Thyroid gland (tissue), 4 donors: ENCODE measurements around the gene BRIP1. TPM values are rescaled to one million over a fixed set of nuclear protein-coding genes. Genes with fewer than 3 reads are reported as not detected.

Experiments
- DNase-seq, 2 donors: peaks; one replicate each; pipeline ENCODE4 v3.0.0-alpha.2; 2019
- H3K27ac ChIP-seq, 3 donors: fragments of 200-600 bp; sonication (generic); 1 replicate in 2 of 3; 2 replicates in 1 of 3; pipeline ENCODE4 v1.5.1; 2016 to 2019; ENCODE audit warnings: mild to moderate bottlenecking in 1 of 3, moderate library complexity in 1 of 3
- H3K27me3 ChIP-seq: fragments of 200-600 bp; sonication (generic); one replicate; pipeline ENCODE4 v1.5.1; 2019
- H3K36me3 ChIP-seq, 2 donors: fragments of 200-600 bp; sonication (generic); one replicate each; pipeline ENCODE4 v1.5.1; 2016 to 2019
- H3K4me1 ChIP-seq, 2 donors: fragments of 200-600 bp; sonication (generic); one replicate each; pipeline ENCODE4 v1.5.1; 2017 to 2019
- H3K4me3 ChIP-seq, 3 donors: fragments of 200-600 bp; sonication (generic); replicated peaks in 1 of 3; 1 replicate in 2 of 3; 2 replicates in 1 of 3; pipeline ENCODE4 v1.5.1; 2016; ENCODE audit warnings: mild to moderate bottlenecking in 1 of 3
- H3K9me3 ChIP-seq: fragments of 200-600 bp; sonication (generic); one replicate; pipeline ENCODE4 v1.5.1; 2017
- CTCF ChIP-seq, 6 experiments: fragments of 200-600 bp in 3 of 6; fragments of 450-650 bp in 3 of 6; sonication (generic) in 3 of 6; IDR thresholded peaks; one replicate each; pipeline ENCODE4 v1.5.1; 2016 to 2019; ENCODE audit warnings: antibody characterized with exemption in 6 of 6, mild to moderate bottlenecking in 2 of 6, inconsistent platforms in 1 of 6, moderate library complexity in 1 of 6
- POLR2A ChIP-seq, 2 donors: fragments of 450-650 bp; IDR thresholded peaks; one replicate each; pipeline ENCODE4 v1.6.1; 2017; ENCODE audit warnings: antibody characterized with exemption in 2 of 2, mild to moderate bottlenecking in 2 of 2, moderate library complexity in 1 of 2
- WGBS, 2 donors: methylation state at CpG; one replicate each; pipeline ENCODE4 v1.1.5; 2017; 5-methylcytosine and 5-hydroxymethylcytosine counted together
- intact Hi-C: fragments of 100-400 bp; cut with DNase I; formaldehyde crosslinking; loops from one replicate; pipeline ENCODE4 v1.15.1; 2023
- total RNA-seq, 4 donors: library from RNA; depleted of rRNA; stranded (reverse); fragments of >200 nt; gene quantifications; one replicate each; pipeline ENCODE4 v1.2.3, GENCODE V29; 2016

Gene BRIP1
- total RNA-seq, 4 donors from 2014 or later: 0.40 TPM; not detected in 3

DNA sequence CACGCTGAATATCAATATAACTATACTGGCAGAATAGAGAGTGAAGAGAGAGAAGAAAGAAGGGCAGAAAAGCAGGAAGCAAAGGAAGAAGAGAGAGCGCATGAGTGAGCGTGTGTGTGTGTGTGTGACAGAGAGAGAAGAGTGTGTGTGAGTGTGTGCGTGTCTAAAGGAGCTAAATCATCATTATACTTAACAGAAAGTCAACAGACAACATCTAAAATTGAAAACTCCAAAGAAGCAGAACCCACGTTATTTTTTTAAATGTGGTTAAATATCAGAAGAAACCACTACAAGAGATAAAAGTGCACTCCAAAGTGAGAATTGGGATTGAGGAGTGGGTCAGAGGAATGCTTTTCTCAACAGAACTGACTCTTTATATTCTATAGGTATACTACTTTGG, 77.2 kb downstream of the BRIP1 start:
- intact Hi-C loops: no loop called here
- Histone ChIP-seq H3K27ac (no peak overlapping the region), H3K9me3 (no peaks in the 10 kb centered on the region), H3K4me3 (no peak overlapping the region), H3K4me1 (no peaks in the 10 kb centered on the region), H3K27me3 (no peaks in the 10 kb centered on the region), H3K36me3 (no peaks in the 10 kb centered on the region)
- TF ChIP-seq CTCF (IDR thresholded peaks at IDR 0.05): no peak
- TF ChIP-seq POLR2A (IDR thresholded peaks at IDR 0.05): no peak
- no peak for DNase-seq
- WGBS, 2 donors: 91 to 96% methylated on average over 5 of the region's 5 CpGs

GRCh38 chr17:61784510-61784909, 78.8 kb downstream of the BRIP1 start:
- H3K27ac ChIP-seq: no peak overlapping the region
- TF ChIP-seq CTCF (IDR thresholded peaks at IDR 0.05) (no peak), POLR2A (IDR thresholded peaks at IDR 0.05) (no peak)
- H3K36me3 ChIP-seq: no peaks in the 10 kb centered on the region
- no peak for DNase-seq
- no peaks in the 10 kb centered on the region for H3K4me1 ChIP-seq
- 93% methylated on average over 4 of the region's 4 CpGs for WGBS, 2 donors
- no peak overlapping the region for H3K4me3 ChIP-seq
- H3K9me3 ChIP-seq: no peaks in the 10 kb centered on the region
- intact Hi-C loops: no loop called here
- H3K27me3 ChIP-seq: no peaks in the 10 kb centered on the region

- no peaks in the 10 kb centered on the region for H3K9me3 ChIP-seq
- H3K36me3 ChIP-seq: no peaks in the 10 kb centered on the region
- H3K27ac ChIP-seq: no peak overlapping the region
- TF ChIP-seq POLR2A (IDR thresholded peaks at IDR 0.05): no peak
- TF ChIP-seq CTCF (IDR thresholded peaks at IDR 0.05): no peak
- no peak overlapping the region for H3K4me3 ChIP-seq
- intact Hi-C loops: no loop called here
- H3K4me1 ChIP-seq: no peaks in the 10 kb centered on the region
- DNase-seq: no peak
- no peaks in the 10 kb centered on the region for H3K27me3 ChIP-seq
These were observed 79.6 kb downstream of the BRIP1 start for GRCh38 chr17:61783556-61784304.

DNA sequence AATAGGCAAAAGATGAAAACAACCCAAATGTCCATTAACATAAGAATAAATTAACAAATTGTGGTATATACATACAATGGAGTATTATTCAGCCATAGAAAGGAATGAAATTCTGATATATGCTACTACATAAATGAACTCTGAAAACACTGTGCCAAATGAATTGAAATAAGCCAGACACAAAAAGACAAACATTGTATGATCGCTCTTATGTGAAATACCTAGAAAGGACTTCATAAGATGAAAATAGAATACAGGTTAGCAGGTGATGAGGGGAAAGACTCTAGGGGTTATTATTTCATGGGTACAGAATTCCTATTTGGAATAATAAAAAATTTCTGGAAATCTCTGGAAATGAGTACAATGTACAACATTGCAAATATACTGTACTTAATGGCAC, 80.2 kb downstream of the BRIP1 start:
- DNase-seq: no peak
- H3K27me3 ChIP-seq: no peaks in the 10 kb centered on the region
- WGBS, 2 donors: 94 to 100% methylated on average over 1 of the region's 1 CpG
- H3K4me3 ChIP-seq: no peak overlapping the region
- no peaks in the 10 kb centered on the region for H3K9me3 ChIP-seq
- no peak overlapping the region for H3K27ac ChIP-seq
- intact Hi-C loops: no loop called here
- TF ChIP-seq CTCF (IDR thresholded peaks at IDR 0.05) (no peak), POLR2A (IDR thresholded peaks at IDR 0.05) (no peak)
- no peaks in the 10 kb centered on the region for H3K4me1 ChIP-seq
- no peaks in the 10 kb centered on the region for H3K36me3 ChIP-seq

GRCh38 chr17:61782683-61783082, 80.6 kb downstream of the BRIP1 start:
- H3K4me1 ChIP-seq: no peaks in the 10 kb centered on the region

More at GRCh38 chr17:61782683-61783082, 80.6 kb downstream of the BRIP1 start:
- TF ChIP-seq CTCF (IDR thresholded peaks at IDR 0.05): no peak
- TF ChIP-seq POLR2A (IDR thresholded peaks at IDR 0.05): no peak
- whole genome bisulfite sequencing, 2 donors: 91 to 97% methylated on average over 1 of the region's 1 CpG
- Histone ChIP-seq H3K27ac (no peak overlapping the region), H3K4me3 (no peak overlapping the region), H3K9me3 (no peaks in the 10 kb centered on the region), H3K27me3 (no peaks in the 10 kb centered on the region), H3K36me3 (no peaks in the 10 kb centered on the region)
- DNase-seq: no peak
- intact Hi-C loops: no loop called here
